ENCODE results near the gene LIPC. TPM values are rescaled to one million over a fixed set of nuclear protein-coding genes. Genes with fewer than 3 reads are reported as not detected.

The LIPC gene
- total RNA-seq, 1 donor from 2014 or later = not detected

GRCh38 chr15:58490888-58491473 lies 59.2 kb downstream of the LIPC start:
- no peak overlapping the region for H3K27ac Mint-ChIP-seq (ENCODE audit: unreplicated experiment)
- TF ChIP-seq, protein P1, sequence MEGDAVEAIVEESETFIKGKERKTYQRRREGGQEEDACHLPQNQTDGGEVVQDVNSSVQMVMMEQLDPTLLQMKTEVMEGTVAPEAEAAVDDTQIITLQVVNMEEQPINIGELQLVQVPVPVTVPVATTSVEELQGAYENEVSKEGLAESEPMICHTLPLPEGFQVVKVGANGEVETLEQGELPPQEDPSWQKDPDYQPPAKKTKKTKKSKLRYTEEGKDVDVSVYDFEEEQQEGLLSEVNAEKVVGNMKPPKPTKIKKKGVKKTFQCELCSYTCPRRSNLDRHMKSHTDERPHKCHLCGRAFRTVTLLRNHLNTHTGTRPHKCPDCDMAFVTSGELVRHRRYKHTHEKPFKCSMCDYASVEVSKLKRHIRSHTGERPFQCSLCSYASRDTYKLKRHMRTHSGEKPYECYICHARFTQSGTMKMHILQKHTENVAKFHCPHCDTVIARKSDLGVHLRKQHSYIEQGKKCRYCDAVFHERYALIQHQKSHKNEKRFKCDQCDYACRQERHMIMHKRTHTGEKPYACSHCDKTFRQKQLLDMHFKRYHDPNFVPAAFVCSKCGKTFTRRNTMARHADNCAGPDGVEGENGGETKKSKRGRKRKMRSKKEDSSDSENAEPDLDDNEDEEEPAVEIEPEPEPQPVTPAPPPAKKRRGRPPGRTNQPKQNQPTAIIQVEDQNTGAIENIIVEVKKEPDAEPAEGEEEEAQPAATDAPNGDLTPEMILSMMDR (IDR thresholded peaks at IDR 0.05; ENCODE audit: unreplicated experiment) = no peak
- peaks cover 7% of the 10 kb centered on the region for H3K4me1 Mint-ChIP-seq (ENCODE audit: unreplicated experiment)
- no peak overlapping the region for H3K4me3 Mint-ChIP-seq (ENCODE audit: unreplicated experiment)
- peaks cover 5% of the 10 kb centered on the region for H3K27me3 Mint-ChIP-seq (ENCODE audit: unreplicated experiment)
- DNase-seq (ENCODE audit: low spot score) = no peak
- no peaks in the 10 kb centered on the region for H3K36me3 Mint-ChIP-seq (ENCODE audit: low read depth, unreplicated experiment)
- H3K9me3 Mint-ChIP-seq (ENCODE audit: unreplicated experiment) = no peaks in the 10 kb centered on the region

- Mint-ChIP-seq H3K27me3 (ENCODE audit: unreplicated experiment) (peaks cover 5% of the 10 kb centered on the region), H3K27ac (ENCODE audit: unreplicated experiment) (no peak overlapping the region), H3K4me3 (ENCODE audit: unreplicated experiment) (no peak overlapping the region), H3K36me3 (ENCODE audit: low read depth, unreplicated experiment) (no peaks in the 10 kb centered on the region), H3K4me1 (ENCODE audit: unreplicated experiment) (peaks cover 7% of the 10 kb centered on the region), H3K9me3 (ENCODE audit: unreplicated experiment) (no peaks in the 10 kb centered on the region)
- no peak for DNase-seq (ENCODE audit: low spot score)
- TF ChIP-seq, protein P1 (IDR thresholded peaks at IDR 0.05; ENCODE audit: unreplicated experiment) = no peak
These were observed 59.9 kb downstream of the LIPC start for GRCh38 chr15:58491499-58492202.

DNA sequence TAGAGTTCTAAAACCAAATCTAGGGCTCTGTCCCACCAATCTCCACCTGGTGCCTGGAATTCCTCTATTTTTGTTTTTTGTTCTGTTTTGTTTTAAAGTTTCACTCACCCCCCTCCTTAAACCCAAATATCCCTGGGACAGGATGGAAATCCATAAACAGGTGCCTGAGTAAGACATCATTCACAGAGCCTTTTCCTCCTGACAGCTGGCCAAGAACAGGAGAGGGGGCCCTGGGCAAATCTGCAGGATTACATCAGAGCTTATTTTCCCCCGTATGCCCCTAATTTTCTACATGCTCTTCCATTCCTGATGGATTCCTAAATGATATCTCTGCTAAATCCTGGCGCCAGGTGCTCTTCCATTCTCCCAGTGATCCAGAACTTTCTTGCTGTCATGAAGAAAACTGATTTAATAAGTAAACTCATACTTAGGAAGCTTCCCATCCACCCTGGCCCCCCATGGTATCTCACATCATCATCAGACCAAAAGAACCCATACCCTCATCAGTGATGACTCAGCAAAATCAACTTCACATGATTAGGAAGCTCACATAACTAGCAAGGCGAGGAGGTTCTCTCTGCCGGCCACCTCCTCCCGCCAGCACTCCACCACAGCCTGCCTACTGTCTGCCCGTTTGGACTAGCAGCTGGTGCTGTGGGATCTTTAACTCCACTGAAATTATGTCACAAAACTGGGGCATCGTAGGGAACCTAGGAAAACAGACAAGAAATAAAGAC lies 61.0 kb downstream of the LIPC start:
- Mint-ChIP-seq H3K4me3 (ENCODE audit: unreplicated experiment) (no peak overlapping the region), H3K4me1 (ENCODE audit: unreplicated experiment) (peaks cover 10% of the 10 kb centered on the region)
- DNase-seq (ENCODE audit: low spot score) = no peak

DNA sequence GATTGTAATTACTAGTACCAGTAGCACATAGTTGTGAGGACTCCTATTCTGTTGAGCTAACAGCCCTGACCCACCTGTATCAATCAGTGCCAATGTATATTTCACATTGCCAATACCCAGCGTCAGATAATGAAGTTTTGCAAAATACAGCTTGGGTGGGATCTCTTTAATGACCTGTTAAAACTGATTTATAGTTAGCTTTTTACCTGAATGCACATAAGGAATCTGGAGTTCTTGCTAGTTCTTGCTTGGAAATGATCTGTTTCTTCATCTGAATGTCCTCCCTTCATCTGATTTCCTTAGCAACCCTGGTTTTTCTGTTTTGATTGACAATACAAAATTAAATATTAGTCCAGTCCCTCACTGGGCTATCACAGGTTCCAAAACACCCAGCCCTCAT lies 62.8 kb downstream of the LIPC start:
- H3K36me3 Mint-ChIP-seq (ENCODE audit: low read depth, unreplicated experiment) = peaks cover 3% of the 10 kb centered on the region
- no peak for DNase-seq (ENCODE audit: low spot score)
- no peak overlapping the region for H3K4me3 Mint-ChIP-seq (ENCODE audit: unreplicated experiment)
- no peaks in the 10 kb centered on the region for H3K9me3 Mint-ChIP-seq (ENCODE audit: unreplicated experiment)
- peaks cover 3% of the 10 kb centered on the region for H3K27me3 Mint-ChIP-seq (ENCODE audit: unreplicated experiment)
- H3K4me1 Mint-ChIP-seq (ENCODE audit: unreplicated experiment) = peaks cover 19% of the 10 kb centered on the region
- TF ChIP-seq, protein P1 (IDR thresholded peaks at IDR 0.05; ENCODE audit: unreplicated experiment) = no peak
- no peak overlapping the region for H3K27ac Mint-ChIP-seq (ENCODE audit: unreplicated experiment)

More for the DNA sequence above, 61.0 kb downstream of the LIPC start:
- peaks cover 5% of the 10 kb centered on the region for H3K27me3 Mint-ChIP-seq (ENCODE audit: unreplicated experiment)
- H3K36me3 Mint-ChIP-seq (ENCODE audit: low read depth, unreplicated experiment) = peaks cover 3% of the 10 kb centered on the region
- TF ChIP-seq, protein P1 (IDR thresholded peaks at IDR 0.05; ENCODE audit: unreplicated experiment) = no peak
- no peaks in the 10 kb centered on the region for H3K9me3 Mint-ChIP-seq (ENCODE audit: unreplicated experiment)
- H3K27ac Mint-ChIP-seq (ENCODE audit: unreplicated experiment) = no peak overlapping the region

Measured in endothelial cell (in vitro differentiated cells).